ENCODE results near the gene SSR1. TPM values are rescaled to one million over a fixed set of nuclear protein-coding genes. Genes with fewer than 3 reads are reported as not detected.

The SSR1 gene
- total and polyA plus RNA-seq, 4 donors: 43.6 to 115 (median 79.9) TPM

GRCh38 chr6:7338031-7338430 lies 25.0 kb upstream of the SSR1 start (continued):
- TF ChIP-seq CTCF (IDR thresholded peaks at IDR 0.05; ENCODE audit: low read depth, low read length, missing input control) (no peak), ZBTB33 (IDR thresholded peaks at IDR 0.05) (no peak), GABPA (IDR thresholded peaks at IDR 0.05 in 1 of 2, conservative IDR thresholded peaks at IDR 0.05 in 1 of 2) (no peak)

GRCh38 chr6:7335519-7335918 lies 22.5 kb upstream of the SSR1 start:
- DNase-seq (ENCODE audit: low spot score): no peak
- H3K4me1 ChIP-seq (ENCODE audit: control insufficient read depth in 4 of 4, insufficient read depth in 4 of 4, low read length in 3 of 4): no peaks in the 10 kb centered on the region
- WGBS: 90% methylated on average over 3 of the region's 3 CpGs
- no peaks in the 10 kb centered on the region for H3K36me3 ChIP-seq (ENCODE audit: control insufficient read depth in 4 of 4, insufficient read depth in 3 of 4, low read depth in 1 of 4, low read length in 3 of 4)
- H3K9me3 ChIP-seq (ENCODE audit: control insufficient read depth in 4 of 4, low read length in 3 of 4): no peaks in the 10 kb centered on the region
- H3K27ac ChIP-seq (ENCODE audit: low read depth in 1 of 2, low read length in 2 of 2): no peak overlapping the region
- TF ChIP-seq RAD21 (IDR thresholded peaks at IDR 0.05): no peak
- no peak for TF ChIP-seq SP1 (IDR thresholded peaks at IDR 0.05)
- no peak for TF ChIP-seq REST (IDR thresholded peaks at IDR 0.05)
- TF ChIP-seq TAF1 (conservative IDR thresholded peaks at IDR 0.05): no peak
- H3K4me3 ChIP-seq (ENCODE audit: low read depth in 1 of 3, low read length in 3 of 3): no peak overlapping the region
- no peak overlapping the region for H3K9ac ChIP-seq (ENCODE audit: low read depth in 1 of 2, low read length in 2 of 2)
- no peaks in the 10 kb centered on the region for H3K27me3 ChIP-seq (ENCODE audit: control insufficient read depth in 4 of 4, insufficient read depth in 4 of 4, low read length in 3 of 4)

- no peak overlapping the region for H3K4me3 ChIP-seq (ENCODE audit: low read depth in 1 of 3, low read length in 3 of 3)
- no peak overlapping the region for H3K27ac ChIP-seq (ENCODE audit: low read depth in 1 of 2, low read length in 2 of 2)
- H3K36me3 ChIP-seq (ENCODE audit: control insufficient read depth in 4 of 4, insufficient read depth in 3 of 4, low read depth in 1 of 4, low read length in 3 of 4): no peaks in the 10 kb centered on the region
- no peaks in the 10 kb centered on the region for H3K27me3 ChIP-seq (ENCODE audit: control insufficient read depth in 4 of 4, insufficient read depth in 4 of 4, low read length in 3 of 4)
- DNase-seq (ENCODE audit: low spot score): no peak
- TF ChIP-seq HNF4A (conservative IDR thresholded peaks at IDR 0.05) (no peak), ZBTB33 (IDR thresholded peaks at IDR 0.05) (no peak), FOXA1 (IDR thresholded peaks at IDR 0.05) (no peak), RXRA (IDR thresholded peaks at IDR 0.05) (no peak), JUND (IDR thresholded peaks at IDR 0.05) (no peak), YY1 (IDR thresholded peaks at IDR 0.05) (no peak), TAF1 (conservative IDR thresholded peaks at IDR 0.05) (no peak), HNF4G (IDR thresholded peaks at IDR 0.05) (no peak), MAX (IDR thresholded peaks at IDR 0.05) (no peak), GABPA (IDR thresholded peaks at IDR 0.05 in 1 of 2, conservative IDR thresholded peaks at IDR 0.05 in 1 of 2) (no peak), ATF3 (IDR thresholded peaks at IDR 0.05) (no peak), NR2F2 (IDR thresholded peaks at IDR 0.05) (no peak), EGR1 (IDR thresholded peaks at IDR 0.05; ENCODE audit: low read depth in 2 of 2) (no peak), REST (IDR thresholded peaks at IDR 0.05) (no peak), SP1 (IDR thresholded peaks at IDR 0.05) (no peak), RAD21 (IDR thresholded peaks at IDR 0.05) (no peak)
- 91% methylated on average over 3 of the region's 3 CpGs for WGBS
- no peak overlapping the region for H3K9ac ChIP-seq (ENCODE audit: low read depth in 1 of 2, low read length in 2 of 2)
- no peaks in the 10 kb centered on the region for H3K4me1 ChIP-seq (ENCODE audit: control insufficient read depth in 4 of 4, insufficient read depth in 4 of 4, low read length in 3 of 4)
- H3K9me3 ChIP-seq (ENCODE audit: control insufficient read depth in 4 of 4, low read length in 3 of 4): no peaks in the 10 kb centered on the region
Observed at GRCh38 chr6:7334685-7335084, 21.7 kb upstream of the SSR1 start.

Data from liver (tissue), 9 donors.